B cell (primary cell): Measurements from ENCODE around the gene MROH9. TPM values are rescaled to one million over a fixed set of nuclear protein-coding genes. Genes with fewer than 3 reads are reported as not detected.

ENCODE experiments used
- ATAC-seq: fragments of 200-7000 bp; cut with Tn5 transposase; one replicate; pipeline ENCODE4 v1.10.0; 2021; ENCODE audit warnings: low read depth, mild to moderate bottlenecking, moderate number of reproducible peaks, moderate library complexity
- CTCF ChIA-PET: fragments of 350-600 bp; sonication (Branson Sonifier 250); formaldehyde crosslinking; loops from one replicate; lab custom pipeline; 2021; ENCODE audit warnings: antibody characterized with exemption, inconsistent platforms; lab: Charles Lee
- POLR2A ChIA-PET: fragments of 350-600 bp; sonication (Branson Sonifier 250); formaldehyde crosslinking; loops from one replicate; lab custom pipeline; 2021; ENCODE audit warnings: antibody characterized with exemption; lab: Charles Lee
- DNase-seq: peaks from one replicate; pipeline ENCODE4 v3.0.0; 2013
- H2AFZ ChIP-seq: 2 replicates; pipeline ENCODE4 v1.6.1; 2012; ENCODE audit warnings: mild to moderate bottlenecking, low read depth, low read length; ENCODE audit not compliant: insufficient read depth, poor library complexity, severe bottlenecking
- H3K27ac ChIP-seq, 2 donors: 1 replicate in 1 of 2; 2 replicates in 1 of 2; pipeline ENCODE4 v1.5.1; 2012 to 2013; ENCODE audit warnings: low read length in 2 of 2, mild to moderate bottlenecking in 2 of 2, moderate library complexity in 1 of 2
- H3K27me3 ChIP-seq, 4 experiments: fragments of 200-600 bp in 1 of 4; sonication (generic) in 1 of 4; replicated peaks in 1 of 4; 1 replicate in 2 of 4; 2 replicates in 2 of 4; pipeline versions ENCODE4 v1.6.1 to v1.7.0; 2013 to 2016; ENCODE audit warnings: low read length in 3 of 4, mild to moderate bottlenecking in 2 of 4, mixed read lengths in 1 of 4, moderate library complexity in 1 of 4; ENCODE audit not compliant: insufficient read depth in 4 of 4, control insufficient read depth in 3 of 4; ENCODE audit errors: control extremely low read depth in 1 of 4
- H3K36me3 ChIP-seq, 2 experiments: replicated peaks in 1 of 2; 1 replicate in 1 of 2; 2 replicates in 1 of 2; pipeline versions ENCODE4 v1.6.1 to v1.7.1; 2013; ENCODE audit warnings: low read length in 1 of 2; ENCODE audit not compliant: insufficient read depth in 2 of 2, control insufficient read depth in 1 of 2; ENCODE audit errors: control extremely low read depth in 1 of 2, extremely low read depth in 1 of 2
- H3K4me1 ChIP-seq, 2 donors: fragments of 200-600 bp in 1 of 2; sonication (generic) in 1 of 2; 1 replicate in 1 of 2; 2 replicates in 1 of 2; pipeline versions ENCODE4 v1.5.1 to v1.6.1; 2013 to 2017; ENCODE audit warnings: low read length in 2 of 2; ENCODE audit not compliant: control insufficient read depth in 2 of 2, insufficient read depth in 2 of 2
- H3K4me2 ChIP-seq: replicated peaks from 2 replicates; pipeline ENCODE3; 2012; ENCODE audit warnings: mild to moderate bottlenecking, low read depth, low read length; ENCODE audit not compliant: poor library complexity, severe bottlenecking
- H3K4me3 ChIP-seq, 5 experiments: fragments of 200-600 bp in 1 of 5; sonication (generic) in 1 of 5; 1 replicate in 3 of 5; 2 replicates in 2 of 5; pipeline versions ENCODE4 v1.5.1 to v1.7.0; 2011 to 2016; ENCODE audit warnings: low read length in 4 of 5, mild to moderate bottlenecking in 4 of 5, low read depth in 2 of 5, control low read depth in 1 of 5, moderate library complexity in 1 of 5; ENCODE audit not compliant: insufficient read depth in 1 of 5; ENCODE audit errors: control extremely low read depth in 1 of 5, extremely low read depth in 1 of 5
- H3K79me2 ChIP-seq: fragments of 200-600 bp; sonication (generic); one replicate; pipeline ENCODE4 v1.6.0; 2016; ENCODE audit warnings: low read length; ENCODE audit not compliant: control insufficient read depth, insufficient read depth
- H3K9ac ChIP-seq: fragments of 200-600 bp; sonication (generic); 2 replicates; pipeline ENCODE4 v1.6.1; 2017; ENCODE audit warnings: mild to moderate bottlenecking, low read length, moderate library complexity
- H3K9me3 ChIP-seq, 3 donors: one replicate each; pipeline versions ENCODE4 v1.6.1 to v1.7.1; 2013; ENCODE audit warnings: low read length in 2 of 3; ENCODE audit not compliant: control insufficient read depth in 2 of 3, insufficient read depth in 1 of 3; ENCODE audit errors: control extremely low read depth in 1 of 3
- H4K20me1 ChIP-seq: 2 replicates; pipeline ENCODE4 v1.6.0; 2012; ENCODE audit warnings: mild to moderate bottlenecking, low read length; ENCODE audit not compliant: insufficient read depth, control insufficient read depth, poor library complexity, severe bottlenecking
- H3K27ac Mint-ChIP-seq: one replicate; pipeline ENCODE4 v1.8.0; 2021; ENCODE audit warnings: mixed read lengths
- H3K27me3 Mint-ChIP-seq: one replicate; pipeline ENCODE4 v1.8.0; 2021; ENCODE audit warnings: mixed read lengths
- H3K4me1 Mint-ChIP-seq: one replicate; pipeline ENCODE4 v1.8.0; 2021; ENCODE audit warnings: mixed read lengths
- H3K4me3 Mint-ChIP-seq: one replicate; pipeline ENCODE4 v1.8.0; 2021; ENCODE audit warnings: mixed read lengths
- H3K9me3 Mint-ChIP-seq: one replicate; pipeline ENCODE4 v1.8.0; 2022; ENCODE audit warnings: mixed read lengths; ENCODE audit not compliant: insufficient read depth
- CTCF ChIP-seq: fragments of 200-600 bp; IDR thresholded peaks from one replicate; pipeline ENCODE4 v1.8.0; 2022; ENCODE audit warnings: antibody characterized with exemption, mild to moderate bottlenecking
- EZH2 ChIP-seq: IDR thresholded peaks from 2 replicates; pipeline ENCODE4 v1.6.1; 2012; ENCODE audit warnings: borderline replicate concordance, low read depth, mild to moderate bottlenecking, moderate library complexity, low read length; ENCODE audit not compliant: insufficient read depth, poor library complexity, severe bottlenecking
- WGBS: methylation state at CpG from one replicate; pipeline ENCODE4 v1.1.5; 2013; ENCODE audit warnings: missing lambda C conversion rate; ENCODE audit not compliant: insufficient coverage; 5-methylcytosine and 5-hydroxymethylcytosine counted together
- intact Hi-C: fragments of 100-400 bp; cut with micrococcal nuclease; formaldehyde crosslinking; loops from one replicate; pipeline ENCODE4 v1.10.0; 2022
- polyA minus RNA-seq: library from RNA; depleted of rRNA, polyadenylated mRNA; stranded (reverse); fragments of >200 nt; gene quantifications from 2 replicates; pipeline ENCODE4 v1.2.3, GENCODE V29; 2012
- polyA plus RNA-seq: library from polyadenylated mRNA; depleted of rRNA; stranded (reverse); fragments of >200 nt; gene quantifications from 2 replicates; pipeline ENCODE4 v1.2.3, GENCODE V29; 2012
- total RNA-seq, 2 donors: library from RNA; stranded (reverse); fragments of 120-200 nt in 1 of 2; gene quantifications; 1 replicate in 1 of 2; 2 replicates in 1 of 2; pipeline versions ENCODE4 v1.2.3 to v1.2.4, GENCODE V29; 2013 to 2022

Gene MROH9, protein sequence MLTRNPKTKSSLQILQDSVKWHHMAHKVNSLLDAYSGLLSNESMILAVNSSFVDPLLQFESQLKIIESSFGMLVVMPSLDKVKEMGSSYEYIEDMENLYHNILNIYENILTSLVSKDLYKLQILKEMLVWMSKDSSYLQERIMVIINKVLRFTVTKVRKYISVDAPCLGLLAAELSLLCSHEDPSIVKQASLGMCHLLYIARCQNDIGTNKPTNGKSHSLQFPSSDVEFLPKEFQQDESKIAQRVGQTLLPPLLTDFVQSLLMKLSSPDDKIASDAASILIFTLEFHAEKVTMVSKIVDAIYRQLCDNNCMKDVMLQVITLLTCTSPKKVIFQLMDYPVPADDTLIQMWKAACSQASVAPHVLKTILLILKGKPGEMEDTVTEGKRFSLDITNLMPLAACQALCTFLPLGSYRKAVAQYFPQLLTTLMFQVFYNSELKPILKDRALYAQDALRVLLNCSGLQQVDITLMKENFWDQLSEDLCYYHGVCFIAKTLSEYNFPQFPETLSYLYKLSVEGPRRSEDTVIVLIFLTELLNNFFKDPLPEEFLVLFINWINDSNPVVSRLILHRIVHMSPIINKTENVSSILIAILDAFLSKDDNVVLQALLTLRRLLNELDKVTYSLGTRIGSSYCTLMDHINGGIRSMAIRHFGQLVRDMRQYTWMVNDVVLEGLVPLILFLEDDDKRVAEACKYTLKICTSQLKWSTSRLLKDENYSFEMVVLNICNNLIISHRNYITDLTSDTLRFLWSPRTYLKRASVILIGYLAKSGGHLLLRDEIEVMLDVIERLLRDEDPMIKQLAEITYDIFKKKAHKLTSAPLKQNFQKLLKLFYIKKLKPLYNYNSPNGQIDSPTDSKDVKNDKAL
- total RNA-seq: not detected in 2 replicates
- total RNA-seq (2013): not detected
- not detected in 2 replicates for polyA plus RNA-seq
- not detected in 2 replicates for polyA minus RNA-seq

DNA sequence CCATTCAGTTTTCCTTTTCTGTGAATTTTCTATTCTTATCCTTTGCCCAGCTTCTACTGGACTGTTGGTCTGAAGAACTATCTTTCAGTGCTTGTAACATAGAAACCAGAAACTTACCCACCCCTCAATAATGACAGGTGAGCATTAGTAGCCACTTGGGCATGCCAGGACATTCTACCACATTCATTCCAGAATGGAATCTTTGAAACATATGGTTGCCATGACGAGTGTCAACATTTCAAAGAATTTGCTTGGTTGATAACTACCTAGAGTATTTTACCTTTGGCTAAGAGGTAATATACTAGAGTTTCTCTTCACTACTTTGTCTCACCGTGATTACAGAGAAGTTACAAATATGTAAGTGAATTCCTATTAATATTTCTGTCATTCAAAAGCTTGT is at the start of gene MROH9:
Gene MROH9 (plus strand): TSS at position 304 of the 400 bp plus-strand sequence. CDS start 10,023 bp downstream, outside the sequence.
- Histone ChIP-seq H3K36me3 (no peaks in the 10 kb centered on the region), H3K79me2 (no peaks in the 10 kb centered on the region), H3K9me3 (peaks cover 0 to 5% (median 0%) of the 10 kb centered on the region in 3 donors), H4K20me1 (no peaks in the 10 kb centered on the region), H3K9ac (no peak within 1 kb of the TSS), H3K27ac (no peak within 1 kb of the TSS), H2AFZ (no peak within 1 kb of the TSS), H3K4me2 (no peak within 1 kb of the TSS), H3K4me1 (no peaks in the 10 kb centered on the region), H3K4me3 (no peak within 1 kb of the TSS), H3K27me3 (no peaks in the 10 kb centered on the region)
- intact Hi-C loops: no loop called here
- no CpG with 5 or more reads among the region's 2 CpGs for WGBS
- no peaks in the 10 kb centered on the region for H3K9me3 Mint-ChIP-seq
- no peak within 1 kb of the TSS for H3K27ac Mint-ChIP-seq
- no peaks in the 10 kb centered on the region for H3K4me1 Mint-ChIP-seq
- ATAC-seq: no peak
- ChIA-PET CTCF (interaction anchor here (0.7 kb wide), 1 partner anchor 87 kb away, joined by 3 read pairs; no protein-coding TSS in a partner anchor), POLR2A (no interaction called here)
- no peak for DNase-seq
- no peak within 1 kb of the TSS for H3K4me3 Mint-ChIP-seq
- TF ChIP-seq CTCF (no peak), EZH2 (no peak)
- no peaks in the 10 kb centered on the region for H3K27me3 Mint-ChIP-seq
